PC-3 (cell line): ENCODE data around the gene EVC.

ENCODE experiments used
- EZH2 ChIP-seq: fragments of 300-600 bp; sonication (generic); IDR thresholded peaks from one replicate; pipeline ENCODE4 v1.6.1; 2017; ENCODE audit warnings: antibody characterized with exemption, mild to moderate bottlenecking, low read length; ENCODE audit not compliant: unreplicated experiment
- EZH2phosphoT487 ChIP-seq: fragments of 300-600 bp; sonication (generic); IDR thresholded peaks from 2 replicates; pipeline ENCODE4 v1.6.1; 2018; ENCODE audit warnings: mild to moderate bottlenecking, antibody characterized with exemption, low read length, borderline replicate concordance
- TF ChIP-seq, protein P1 (sequence below): fragments of 300-600 bp; sonication (generic); conservative IDR thresholded peaks from 2 replicates; pipeline ENCODE4 v1.5.1; 2017; ENCODE audit warnings: antibody characterized with exemption, low read depth, mild to moderate bottlenecking, low read length

GRCh38 chr4:5711479-5712184 lies 631 bp downstream of the EVC start:
- TF ChIP-seq, protein P1, sequence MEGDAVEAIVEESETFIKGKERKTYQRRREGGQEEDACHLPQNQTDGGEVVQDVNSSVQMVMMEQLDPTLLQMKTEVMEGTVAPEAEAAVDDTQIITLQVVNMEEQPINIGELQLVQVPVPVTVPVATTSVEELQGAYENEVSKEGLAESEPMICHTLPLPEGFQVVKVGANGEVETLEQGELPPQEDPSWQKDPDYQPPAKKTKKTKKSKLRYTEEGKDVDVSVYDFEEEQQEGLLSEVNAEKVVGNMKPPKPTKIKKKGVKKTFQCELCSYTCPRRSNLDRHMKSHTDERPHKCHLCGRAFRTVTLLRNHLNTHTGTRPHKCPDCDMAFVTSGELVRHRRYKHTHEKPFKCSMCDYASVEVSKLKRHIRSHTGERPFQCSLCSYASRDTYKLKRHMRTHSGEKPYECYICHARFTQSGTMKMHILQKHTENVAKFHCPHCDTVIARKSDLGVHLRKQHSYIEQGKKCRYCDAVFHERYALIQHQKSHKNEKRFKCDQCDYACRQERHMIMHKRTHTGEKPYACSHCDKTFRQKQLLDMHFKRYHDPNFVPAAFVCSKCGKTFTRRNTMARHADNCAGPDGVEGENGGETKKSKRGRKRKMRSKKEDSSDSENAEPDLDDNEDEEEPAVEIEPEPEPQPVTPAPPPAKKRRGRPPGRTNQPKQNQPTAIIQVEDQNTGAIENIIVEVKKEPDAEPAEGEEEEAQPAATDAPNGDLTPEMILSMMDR, result no peak
- no peak for TF ChIP-seq EZH2
- no peak for TF ChIP-seq EZH2phosphoT487
